Camera-type eye (tissue), 1 donor: ENCODE data around the gene ZC3H18. TPM values are rescaled to one million over a fixed set of nuclear protein-coding genes. Genes with fewer than 3 reads are reported as not detected.

ENCODE experiments used
- total RNA-seq: library from RNA; depleted of rRNA; stranded (reverse); fragments of >200 nt; gene quantifications from one replicate; pipeline ENCODE4 v1.2.3, GENCODE V29; 2014

ZC3H18 gene
- 30.6 TPM for total RNA-seq

DNA sequence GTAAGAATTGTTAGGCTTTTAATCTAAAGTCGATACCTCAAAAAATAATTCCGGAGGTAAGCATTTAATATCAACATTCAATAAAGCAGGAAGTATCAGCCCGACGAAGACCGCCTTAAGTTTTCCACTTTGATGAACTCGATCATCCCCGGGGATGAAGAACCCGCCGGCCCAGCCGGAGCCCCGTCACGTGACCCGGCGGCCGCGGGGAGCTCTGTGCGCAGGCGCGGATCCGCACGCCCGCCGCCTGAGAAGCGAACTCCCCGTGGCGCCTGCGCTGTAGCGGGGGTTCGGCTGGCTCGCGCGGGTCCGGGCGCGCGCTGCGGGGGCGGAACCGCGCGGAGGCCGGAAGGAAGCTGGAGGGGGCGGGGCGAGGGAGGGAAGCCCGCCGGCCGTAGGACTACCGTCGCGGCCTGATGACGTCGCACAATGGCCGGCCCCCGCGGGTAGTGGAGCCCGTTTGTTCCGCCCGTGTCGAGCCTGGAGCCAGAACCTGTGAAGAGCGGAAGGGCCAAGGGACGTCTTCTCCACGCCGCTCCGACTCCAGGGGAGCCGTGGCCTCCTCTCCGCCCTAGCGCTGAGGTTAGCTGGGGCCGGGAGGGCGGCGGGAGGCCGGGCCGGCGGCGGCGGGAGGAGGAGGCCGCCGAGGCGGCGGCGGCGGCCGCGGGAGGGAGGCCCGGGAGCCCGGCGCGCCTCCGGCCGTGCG, at the start of gene ZC3H18:
Gene ZC3H18, plus strand, starts transcription at position 419 of the 706 bp plus-strand sequence. CDS start 6,721 bp downstream, outside the sequence.

DNA sequence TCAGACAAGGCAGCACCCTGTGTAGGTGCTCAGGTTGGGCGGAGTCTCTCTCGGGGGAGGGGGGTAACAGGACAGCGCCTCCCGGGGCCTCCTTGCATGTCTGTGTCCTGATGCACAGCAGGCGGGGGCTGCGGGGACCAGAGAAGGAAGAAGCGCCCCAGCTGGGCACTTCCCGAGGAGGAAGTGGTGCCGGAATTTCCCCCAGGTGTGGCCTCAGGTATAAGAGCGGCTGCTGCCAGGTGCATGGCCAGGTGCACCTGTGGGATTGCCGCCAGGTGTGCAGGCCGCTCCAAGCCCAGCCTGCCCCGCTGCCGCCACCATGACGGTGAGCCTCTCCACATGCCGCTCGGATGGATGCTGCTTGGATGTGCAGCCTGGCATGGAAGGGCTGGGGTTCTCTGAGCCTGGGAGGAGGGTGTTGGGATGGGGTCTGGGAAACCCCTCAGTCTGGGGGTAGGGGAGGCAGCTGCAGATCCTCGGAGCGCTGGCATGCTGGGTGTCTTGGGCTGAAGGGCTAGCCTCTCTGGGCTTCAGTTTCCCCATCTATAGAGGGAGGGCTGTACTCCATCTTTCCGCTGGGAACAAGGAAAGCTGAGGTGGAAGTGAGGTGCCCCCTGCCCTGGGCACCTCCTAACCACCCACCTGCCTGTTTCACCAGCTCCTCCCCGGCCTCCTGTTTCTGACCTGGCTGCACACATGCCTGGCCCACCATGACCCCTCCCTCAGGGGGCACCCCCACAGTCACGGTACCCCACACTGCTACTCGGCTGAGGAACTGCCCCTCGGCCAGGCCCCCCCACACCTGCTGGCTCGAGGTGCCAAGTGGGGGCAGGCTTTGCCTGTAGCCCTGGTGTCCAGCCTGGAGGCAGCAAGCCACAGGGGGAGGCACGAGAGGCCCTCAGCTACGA, 68.4 kb downstream of the ZC3H18 start, which contains the start of gene IL17C:
Gene IL17C, plus strand, starts transcription at position 250 of the 908 bp plus-strand sequence. Its CDS starts 70 bp downstream, at position 320.

DNA sequence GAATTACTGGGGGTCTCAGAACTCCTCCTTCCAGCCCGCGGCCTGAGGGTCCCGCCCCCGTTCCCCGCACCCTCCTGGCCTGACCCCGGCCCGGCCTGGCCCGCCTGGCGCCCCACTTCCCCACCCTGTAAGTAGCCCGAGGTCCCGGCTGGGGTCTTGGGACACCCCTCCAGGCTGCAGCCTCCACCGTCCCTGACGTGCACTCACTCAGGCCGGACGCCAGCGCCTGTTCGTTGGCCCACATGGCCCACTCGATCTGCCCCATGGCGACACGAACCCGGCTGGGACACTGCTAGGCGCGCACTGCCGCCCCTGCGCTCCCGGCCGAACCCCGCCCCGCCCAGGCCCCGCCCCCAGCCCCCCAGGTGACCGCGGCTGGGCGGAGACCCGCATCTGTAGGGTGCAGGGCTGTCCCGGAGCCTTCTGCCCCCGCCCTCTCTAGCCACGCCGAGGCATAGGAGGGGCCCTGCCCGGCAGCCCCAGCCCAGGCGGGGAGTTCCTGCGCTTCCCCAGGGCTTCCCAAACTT, 80.6 kb downstream of the ZC3H18 start, which contains the start of gene CYBA:
Gene CYBA, minus strand, starts transcription at position 305 of the 527 bp plus-strand sequence. Its CDS starts 40 bp downstream, at position 265.

DNA sequence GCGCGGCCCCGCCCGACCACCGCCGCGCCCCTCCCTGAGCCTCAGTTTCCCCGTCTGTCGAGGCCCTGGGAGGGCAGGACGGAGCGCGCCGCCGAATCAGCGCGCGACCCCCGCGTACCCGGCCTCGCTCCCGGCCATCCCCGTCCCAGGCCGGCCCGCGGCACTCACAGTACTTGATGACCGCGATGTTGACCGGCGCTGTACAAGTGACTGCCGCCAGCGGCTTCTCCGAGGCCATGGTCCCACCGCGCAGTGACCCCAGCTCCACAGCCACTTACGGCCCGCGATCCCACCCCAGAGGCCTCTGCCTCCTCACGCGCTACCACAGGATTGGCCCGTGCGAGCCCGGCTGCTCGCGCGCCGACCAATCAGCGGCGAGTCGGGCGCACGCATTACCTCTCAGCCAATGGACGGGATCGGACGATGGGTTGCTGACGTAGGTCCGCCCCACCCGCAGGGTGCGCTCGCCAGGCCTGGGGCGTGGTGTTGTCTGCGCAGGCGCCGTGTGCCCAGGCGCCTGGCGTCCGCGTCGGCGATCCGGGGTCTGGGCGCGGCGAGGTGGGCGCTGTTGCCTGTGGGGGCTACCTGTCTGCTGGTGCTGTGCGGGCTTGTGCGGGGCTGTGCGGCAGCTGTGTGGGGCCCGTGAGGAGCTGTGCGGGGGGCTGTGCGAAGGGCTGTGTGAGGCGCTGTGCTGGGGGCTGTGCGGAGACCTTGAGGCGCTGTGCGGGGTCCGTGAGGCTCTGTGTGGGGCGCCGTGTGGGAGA, 92.8 kb downstream of the ZC3H18 start, which contains the start of gene MVD:
Gene MVD, minus strand, starts transcription at position 249 of the 764 bp plus-strand sequence. Its CDS starts 11 bp downstream, at position 238.

Other genes with a start within 250 kb of the ZC3H18 start
- gene ZNF469, start 187.4 kb upstream of the ZC3H18 start, total RNA-seq: 11.7 TPM
- gene ZFPM1, start 117.1 kb upstream of the ZC3H18 start, total RNA-seq: 4.9 TPM
- gene IL17C, start 68.2 kb downstream of the ZC3H18 start, total RNA-seq: not detected
- 52.6 TPM for gene CYBA, start 80.7 kb downstream of the ZC3H18 start, total RNA-seq
- gene MVD, start 92.7 kb downstream of the ZC3H18 start, total RNA-seq: 22.2 TPM
- 1.4 TPM for gene SNAI3, start 116.1 kb downstream of the ZC3H18 start, total RNA-seq
- 15.6 TPM for gene RNF166, start 136.0 kb downstream of the ZC3H18 start, total RNA-seq
- gene CTU2, start 136.1 kb downstream of the ZC3H18 start, total RNA-seq: 8.7 TPM
- 61.1 TPM for gene PIEZO1, start 214.8 kb downstream of the ZC3H18 start, total RNA-seq
- 7.9 TPM for gene CDT1, start 233.4 kb downstream of the ZC3H18 start, total RNA-seq
- 33.9 TPM for gene APRT, start 241.5 kb downstream of the ZC3H18 start, total RNA-seq